GM23338 (cell line): Measurements from ENCODE around the gene FGFRL1. TPM values are rescaled to one million over a fixed set of nuclear protein-coding genes. Genes with fewer than 3 reads are reported as not detected.

Experiments used
- ATAC-seq: fragments of 200-7000 bp; cut with Tn5 transposase; 3 replicates; pipeline ENCODE4 v1.9.1; 2020
- DNase-seq: peaks from one replicate; pipeline ENCODE4 v3.0.0-alpha.2; 2015; ENCODE audit warnings: low spot score
- H2AFZ ChIP-seq: fragments of 200-600 bp; sonication (generic); 2 replicates; pipeline ENCODE4 v1.8.0; 2016; ENCODE audit warnings: antibody characterized with exemption, mild to moderate bottlenecking, moderate library complexity
- H3F3A ChIP-seq: fragments of 200-600 bp; sonication (generic); replicated peaks from 2 replicates; pipeline ENCODE4 v1.8.0; 2017; ENCODE audit warnings: antibody characterized with exemption, mixed run types, low read depth
- H3K27ac ChIP-seq: fragments of 200-600 bp; sonication (generic); 2 replicates; pipeline ENCODE4 v1.6.1; 2016; ENCODE audit warnings: low read depth
- H3K27me3 ChIP-seq: fragments of 200-600 bp; sonication (generic); 2 replicates; pipeline ENCODE4 v1.8.0; 2016; ENCODE audit warnings: mild to moderate bottlenecking, mixed run types, moderate library complexity; ENCODE audit not compliant: insufficient read depth
- H3K36me3 ChIP-seq: fragments of 200-600 bp; sonication (generic); 2 replicates; pipeline ENCODE4 v1.8.0; 2016; ENCODE audit warnings: mild to moderate bottlenecking; ENCODE audit not compliant: insufficient read depth
- H3K4me1 ChIP-seq: fragments of 200-600 bp; sonication (generic); 2 replicates; pipeline ENCODE4 v1.8.0; 2016; ENCODE audit warnings: mild to moderate bottlenecking, moderate library complexity; ENCODE audit not compliant: insufficient read depth
- H3K4me2 ChIP-seq: fragments of 200-600 bp; sonication (generic); 2 replicates; pipeline ENCODE4 v1.7.1; 2017; ENCODE audit warnings: mixed run types
- H3K4me3 ChIP-seq: fragments of 200-600 bp; sonication (generic); 2 replicates; pipeline ENCODE4 v1.6.1; 2016; ENCODE audit warnings: mixed run types
- H3K79me2 ChIP-seq: fragments of 200-600 bp; sonication (generic); replicated peaks from 2 replicates; pipeline ENCODE4 v1.8.0; 2017; ENCODE audit warnings: mild to moderate bottlenecking; ENCODE audit not compliant: insufficient read depth
- H3K9me2 ChIP-seq: fragments of 200-600 bp; sonication (generic); 2 replicates; pipeline ENCODE4 v1.8.0; 2017; ENCODE audit not compliant: insufficient read depth
- H4K20me1 ChIP-seq: fragments of 200-600 bp; sonication (generic); replicated peaks from 2 replicates; pipeline ENCODE4 v1.8.0; 2017; ENCODE audit warnings: mild to moderate bottlenecking; ENCODE audit not compliant: insufficient read depth
- H3K27ac Mint-ChIP-seq: 2 replicates; pipeline ENCODE4 v1.8.0; 2020; ENCODE audit warnings: inconsistent platforms, mild to moderate bottlenecking, moderate library complexity, mixed read lengths
- H3K27me3 Mint-ChIP-seq: 3 replicates; pipeline ENCODE4 v1.8.0; 2022; ENCODE audit warnings: low read depth, mild to moderate bottlenecking, moderate library complexity, mixed read lengths, inconsistent platforms; ENCODE audit not compliant: insufficient read depth, poor library complexity
- H3K36me3 Mint-ChIP-seq: 3 replicates; pipeline ENCODE4 v1.8.0; 2021; ENCODE audit warnings: low read depth, mild to moderate bottlenecking, inconsistent platforms, moderate library complexity, mixed read lengths
- H3K4me1 Mint-ChIP-seq: 3 replicates; pipeline ENCODE4 v1.8.0; 2020; ENCODE audit warnings: mild to moderate bottlenecking, inconsistent platforms, mixed read lengths
- H3K4me3 Mint-ChIP-seq: 3 replicates; pipeline ENCODE4 v1.8.0; 2021; ENCODE audit warnings: moderate library complexity, mild to moderate bottlenecking, inconsistent platforms, mixed read lengths
- H3K9me3 Mint-ChIP-seq: 3 replicates; pipeline ENCODE4 v1.8.0; 2020; ENCODE audit warnings: moderate library complexity, mild to moderate bottlenecking, inconsistent platforms, mixed read lengths
- CREB1 ChIP-seq: fragments of 250-450 bp; sonication (Bioruptor Pico); IDR thresholded peaks from 2 replicates; pipeline ENCODE4 v1.5.0; 2020; ENCODE audit warnings: low read depth, mild to moderate bottlenecking, moderate library complexity
- EZH2 ChIP-seq: fragments of 200-600 bp; sonication (generic); IDR thresholded peaks from one replicate; pipeline ENCODE4 v1.8.0; 2017; ENCODE audit warnings: antibody characterized with exemption, mild to moderate bottlenecking, low read depth; ENCODE audit not compliant: unreplicated experiment
- EZH2phosphoT487 ChIP-seq: fragments of 200-600 bp; sonication (generic); IDR thresholded peaks from one replicate; pipeline ENCODE4 v1.8.1; 2018; ENCODE audit warnings: antibody characterized with exemption; ENCODE audit not compliant: unreplicated experiment
- JUNB ChIP-seq: IDR thresholded peaks from one replicate; pipeline ENCODE4 v1.6.1; 2016; ENCODE audit warnings: antibody characterized with exemption; ENCODE audit not compliant: unreplicated experiment
- POLR2AphosphoS5 ChIP-seq: IDR thresholded peaks from 2 replicates; pipeline ENCODE4 v1.6.1; 2016; ENCODE audit warnings: antibody characterized with exemption, low read depth
- REST ChIP-seq: IDR thresholded peaks from one replicate; pipeline ENCODE4 v1.6.1; 2018; ENCODE audit warnings: antibody characterized with exemption; ENCODE audit not compliant: unreplicated experiment
- STAT1 ChIP-seq: IDR thresholded peaks from one replicate; pipeline ENCODE4 v1.6.1; 2016; ENCODE audit warnings: antibody characterized with exemption; ENCODE audit not compliant: unreplicated experiment
- ZNF462 ChIP-seq: fragments of 250-450 bp; sonication (Bioruptor Pico); IDR thresholded peaks from 2 replicates; pipeline ENCODE4 v1.5.0; 2020; ENCODE audit warnings: mild to moderate bottlenecking, moderate library complexity
- polyA plus RNA-seq: library from polyadenylated mRNA; unstranded; fragments of >200 nt; fragmentation: Nextera tagmentation; extraction: Ambion mirVana; gene quantifications from 2 replicates; pipeline ENCODE4 v1.2.1, GENCODE V29; 2016
- total RNA-seq: library from RNA; depleted of rRNA; stranded (reverse); fragments of >200 nt; shearing (Covaris generic); gene quantifications from 2 replicates; pipeline ENCODE4 v1.2.3, GENCODE V29; 2014
- TF ChIP-seq, protein P1 (sequence below): IDR thresholded peaks from 2 replicates; pipeline ENCODE4 v1.6.1; 2016; ENCODE audit warnings: antibody characterized with exemption

FGFRL1 gene
- total and polyA plus RNA-seq, 2 experiments from 2014 or later: 7.0 to 35.8 TPM

DNA sequence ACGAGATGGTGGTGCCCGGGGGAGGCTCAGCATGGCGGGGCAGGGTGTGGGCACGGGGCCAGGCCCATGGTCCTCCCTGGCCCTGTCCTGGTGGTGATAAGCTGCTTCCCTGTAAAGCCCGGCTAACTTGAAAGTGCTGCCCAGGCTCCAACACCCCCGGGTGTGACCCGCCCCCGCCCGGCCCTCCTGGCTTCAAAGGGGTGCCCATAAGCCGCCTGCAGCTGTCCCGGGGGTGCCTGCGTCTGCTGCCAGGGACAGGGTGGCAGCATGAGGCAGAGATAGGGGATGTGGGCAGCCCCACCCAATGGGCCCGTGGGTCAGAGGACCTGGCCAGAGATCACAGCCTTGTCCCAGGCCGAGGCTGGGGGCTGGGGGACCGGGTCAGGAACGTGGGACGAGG lies 18.1 kb downstream of the FGFRL1 start (continued):
- TF ChIP-seq REST (no peak), CREB1 (CRISPR knock-in tag) (no peak), POLR2AphosphoS5 (no peak), STAT1 (no peak), JUNB (no peak)

- no peak overlapping the region for H3K27ac ChIP-seq
- no peak overlapping the region for H3K4me2 ChIP-seq
- H3K4me1 ChIP-seq: no peaks in the 10 kb centered on the region
- peaks cover 4% of the 10 kb centered on the region; the same call in 1 of the 3 replicates for H3K4me1 Mint-ChIP-seq
- H3K9me3 Mint-ChIP-seq: no peaks in the 10 kb centered on the region; the same call in 2 of the 3 replicates
- no peaks in the 10 kb centered on the region for H4K20me1 ChIP-seq
- ATAC-seq (peak; percentile 73), DNase-seq (no peak)
- no peaks in the 10 kb centered on the region for H3K27me3 ChIP-seq
- H3F3A ChIP-seq: no peaks in the 10 kb centered on the region
- H3K36me3 ChIP-seq: no peaks in the 10 kb centered on the region; the same call in 1 of the 2 replicates
- H3K4me3 ChIP-seq: no peak overlapping the region
- no peak overlapping the region for H3K4me3 Mint-ChIP-seq
- H3K36me3 Mint-ChIP-seq: peaks cover 12% of the 10 kb centered on the region
- no peaks in the 10 kb centered on the region for H3K9me2 ChIP-seq
- H3K27me3 Mint-ChIP-seq: peaks cover 10% of the 10 kb centered on the region
- TF ChIP-seq, protein P1, sequence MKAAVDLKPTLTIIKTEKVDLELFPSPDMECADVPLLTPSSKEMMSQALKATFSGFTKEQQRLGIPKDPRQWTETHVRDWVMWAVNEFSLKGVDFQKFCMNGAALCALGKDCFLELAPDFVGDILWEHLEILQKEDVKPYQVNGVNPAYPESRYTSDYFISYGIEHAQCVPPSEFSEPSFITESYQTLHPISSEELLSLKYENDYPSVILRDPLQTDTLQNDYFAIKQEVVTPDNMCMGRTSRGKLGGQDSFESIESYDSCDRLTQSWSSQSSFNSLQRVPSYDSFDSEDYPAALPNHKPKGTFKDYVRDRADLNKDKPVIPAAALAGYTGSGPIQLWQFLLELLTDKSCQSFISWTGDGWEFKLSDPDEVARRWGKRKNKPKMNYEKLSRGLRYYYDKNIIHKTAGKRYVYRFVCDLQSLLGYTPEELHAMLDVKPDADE: no peak
- TF ChIP-seq ZNF462 (no peak), EZH2 (no peak), EZH2phosphoT487 (no peak), POLR2AphosphoS5 (no peak), REST (no peak)
- H3K27ac Mint-ChIP-seq: no peak overlapping the region
- no peaks in the 10 kb centered on the region for H3K79me2 ChIP-seq
- no peak overlapping the region for H2AFZ ChIP-seq
Observed at GRCh38 chr4:1030031-1030430, 18.6 kb downstream of the FGFRL1 start.
